Activated B cell treated with CpG ODN at 0.5 μM for 24 hours (primary cell): ENCODE results near the gene AP1AR. TPM values are rescaled to one million over a fixed set of nuclear protein-coding genes. Genes with fewer than 3 reads are reported as not detected.
"Not testable (repeated sequence)": the region's sequence is repeated elsewhere in the genome, so short reads cannot be mapped to it uniquely, and the experiment has no call there.

Source experiments
- ATAC-seq: fragments of 200-7000 bp; cut with Tn5 transposase; one replicate; pipeline ENCODE4 v1.10.0; 2021; ENCODE audit warnings: low read depth, mild to moderate bottlenecking, moderate library complexity
- CTCF ChIA-PET: fragments of 350-600 bp; sonication (Branson Sonifier 250); formaldehyde crosslinking; loops from one replicate; lab custom pipeline; 2021; ENCODE audit warnings: antibody characterized with exemption; lab: Charles Lee
- POLR2A ChIA-PET: fragments of 350-600 bp; sonication (Branson Sonifier 250); formaldehyde crosslinking; loops from one replicate; lab custom pipeline; 2021; ENCODE audit warnings: antibody characterized with exemption; lab: Charles Lee
- DNase-seq: peaks from one replicate; pipeline ENCODE4 v3.0.0; 2022
- H3K27ac Mint-ChIP-seq: one replicate; pipeline ENCODE4 v1.8.0; 2020; ENCODE audit warnings: mixed read lengths
- H3K27me3 Mint-ChIP-seq: one replicate; pipeline ENCODE4 v1.8.0; 2021; ENCODE audit warnings: mixed read lengths
- H3K36me3 Mint-ChIP-seq: one replicate; pipeline ENCODE4 v1.8.0; 2021; ENCODE audit warnings: low read depth, mixed read lengths
- H3K4me1 Mint-ChIP-seq: one replicate; pipeline ENCODE4 v1.8.0; 2021; ENCODE audit warnings: mixed read lengths
- H3K4me3 Mint-ChIP-seq: one replicate; pipeline ENCODE4 v1.8.0; 2020; ENCODE audit warnings: mild to moderate bottlenecking, mixed read lengths
- H3K9me3 Mint-ChIP-seq: one replicate; pipeline ENCODE4 v1.8.0; 2020; ENCODE audit warnings: mixed read lengths
- intact Hi-C: fragments of 100-400 bp; cut with micrococcal nuclease; formaldehyde crosslinking; loops from one replicate; pipeline ENCODE4 v1.15.1; 2024
- total RNA-seq: library from RNA; stranded (reverse); gene quantifications from 2 replicates; pipeline ENCODE4 v1.2.3, GENCODE V29; 2022
- TF ChIP-seq, protein P1 (sequence below): fragments of 200-600 bp; IDR thresholded peaks from one replicate; pipeline ENCODE4 v1.8.0; 2022; ENCODE audit warnings: antibody characterized with exemption, mild to moderate bottlenecking

The AP1AR gene
- total RNA-seq, 1 donor from 2014 or later: 24.3 TPM

DNA sequence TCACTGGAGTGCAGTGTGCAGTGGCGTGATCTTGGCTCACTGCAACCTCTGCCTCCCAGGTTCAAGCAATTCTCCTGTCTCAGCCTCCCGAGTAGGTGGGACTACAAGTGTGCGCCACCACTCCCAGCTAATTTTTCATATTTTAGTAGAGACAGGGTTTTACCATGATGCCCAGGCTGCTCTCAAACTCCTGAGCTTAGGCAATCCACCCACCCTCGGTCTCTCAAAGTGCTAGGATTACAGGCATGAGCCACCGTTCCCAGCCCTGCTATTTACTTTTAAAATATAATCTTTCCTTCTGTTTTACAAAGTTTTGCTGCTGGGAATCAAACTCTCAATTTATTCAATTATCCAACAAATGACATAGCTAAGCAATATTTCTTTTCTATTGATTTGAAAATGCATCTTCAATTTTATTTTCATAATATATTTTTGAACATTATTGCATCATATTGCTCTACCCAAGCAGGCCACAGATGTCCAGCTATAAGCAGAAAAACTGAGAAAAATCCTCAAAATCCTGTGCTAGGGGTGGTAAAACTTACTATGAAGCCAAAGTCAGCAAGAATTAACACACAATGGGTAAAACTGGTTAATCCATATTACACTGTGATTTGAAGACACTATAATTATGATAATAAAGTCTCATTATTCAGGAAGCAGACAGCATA lies 48.9 kb downstream of the AP1AR start:
- ATAC-seq (no peak), DNase-seq (no peak)
- Mint-ChIP-seq H3K36me3 (peaks cover 59% of the 10 kb centered on the region), H3K27ac (peak overlapping the region; percentile 82), H3K4me1 (peaks cover 81% of the 10 kb centered on the region), H3K4me3 (peak overlapping the region; percentile 80), H3K9me3 (peaks cover 4% of the 10 kb centered on the region), H3K27me3 (no peaks in the 10 kb centered on the region)
- POLR2A ChIA-PET: interaction anchor here (1.1 to 2.9 kb wide), 5 partner anchors 15 to 48 kb away, joined by 3 to 9 read pairs (median 4); partner anchors contain the start of gene ALPK1
- intact Hi-C loops: no loop called here
- TF ChIP-seq, protein P1, sequence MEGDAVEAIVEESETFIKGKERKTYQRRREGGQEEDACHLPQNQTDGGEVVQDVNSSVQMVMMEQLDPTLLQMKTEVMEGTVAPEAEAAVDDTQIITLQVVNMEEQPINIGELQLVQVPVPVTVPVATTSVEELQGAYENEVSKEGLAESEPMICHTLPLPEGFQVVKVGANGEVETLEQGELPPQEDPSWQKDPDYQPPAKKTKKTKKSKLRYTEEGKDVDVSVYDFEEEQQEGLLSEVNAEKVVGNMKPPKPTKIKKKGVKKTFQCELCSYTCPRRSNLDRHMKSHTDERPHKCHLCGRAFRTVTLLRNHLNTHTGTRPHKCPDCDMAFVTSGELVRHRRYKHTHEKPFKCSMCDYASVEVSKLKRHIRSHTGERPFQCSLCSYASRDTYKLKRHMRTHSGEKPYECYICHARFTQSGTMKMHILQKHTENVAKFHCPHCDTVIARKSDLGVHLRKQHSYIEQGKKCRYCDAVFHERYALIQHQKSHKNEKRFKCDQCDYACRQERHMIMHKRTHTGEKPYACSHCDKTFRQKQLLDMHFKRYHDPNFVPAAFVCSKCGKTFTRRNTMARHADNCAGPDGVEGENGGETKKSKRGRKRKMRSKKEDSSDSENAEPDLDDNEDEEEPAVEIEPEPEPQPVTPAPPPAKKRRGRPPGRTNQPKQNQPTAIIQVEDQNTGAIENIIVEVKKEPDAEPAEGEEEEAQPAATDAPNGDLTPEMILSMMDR: no peak
- CTCF ChIA-PET: interaction anchor here (0.6 to 2.0 kb wide), 8 partner anchors 13 to 253 kb away, joined by 3 to 7 read pairs (median 4); no protein-coding TSS in a partner anchor

DNA sequence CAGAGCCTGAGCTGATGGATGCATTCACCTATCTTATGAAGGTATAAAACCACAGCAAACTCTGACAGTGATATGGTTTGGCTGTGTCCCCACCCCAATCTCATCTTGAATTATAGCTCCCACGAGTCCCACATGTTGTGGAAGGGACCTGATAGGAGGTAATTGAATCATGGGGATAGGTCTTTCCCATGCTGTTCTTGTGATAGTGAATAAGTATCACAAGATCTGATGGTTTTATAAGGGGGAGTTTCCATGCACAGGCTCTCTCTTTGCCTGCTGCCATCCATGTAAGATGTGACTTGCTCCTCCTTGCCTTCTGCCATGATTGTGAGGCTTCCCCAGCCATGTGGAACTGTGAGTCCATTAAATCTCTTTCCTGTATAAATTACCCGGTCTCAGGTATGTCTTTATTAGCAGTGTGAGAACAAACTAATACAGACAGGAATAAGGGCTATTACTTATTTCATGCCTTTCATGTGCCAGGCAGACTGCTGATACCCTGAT lies 50.4 kb downstream of the AP1AR start:
- CTCF ChIA-PET: interaction anchor here (1.3 kb wide), 1 partner anchor 14 kb away, joined by 3 read pairs; no protein-coding TSS in a partner anchor
- H3K27ac Mint-ChIP-seq: peak overlapping the region; percentile 82
- H3K36me3 Mint-ChIP-seq: peaks cover 52% of the 10 kb centered on the region
- DNase-seq, ATAC-seq, H3K27me3 Mint-ChIP-seq, intact Hi-C loops, H3K9me3 Mint-ChIP-seq: not testable (repeated sequence)
- H3K4me1 Mint-ChIP-seq: peaks cover 87% of the 10 kb centered on the region
- POLR2A ChIA-PET: interaction anchor here (2.9 kb wide), 1 partner anchor 15 kb away, joined by 9 read pairs; the partner anchor contains the start of gene ALPK1
- H3K4me3 Mint-ChIP-seq: peak overlapping the region; percentile 28

DNA sequence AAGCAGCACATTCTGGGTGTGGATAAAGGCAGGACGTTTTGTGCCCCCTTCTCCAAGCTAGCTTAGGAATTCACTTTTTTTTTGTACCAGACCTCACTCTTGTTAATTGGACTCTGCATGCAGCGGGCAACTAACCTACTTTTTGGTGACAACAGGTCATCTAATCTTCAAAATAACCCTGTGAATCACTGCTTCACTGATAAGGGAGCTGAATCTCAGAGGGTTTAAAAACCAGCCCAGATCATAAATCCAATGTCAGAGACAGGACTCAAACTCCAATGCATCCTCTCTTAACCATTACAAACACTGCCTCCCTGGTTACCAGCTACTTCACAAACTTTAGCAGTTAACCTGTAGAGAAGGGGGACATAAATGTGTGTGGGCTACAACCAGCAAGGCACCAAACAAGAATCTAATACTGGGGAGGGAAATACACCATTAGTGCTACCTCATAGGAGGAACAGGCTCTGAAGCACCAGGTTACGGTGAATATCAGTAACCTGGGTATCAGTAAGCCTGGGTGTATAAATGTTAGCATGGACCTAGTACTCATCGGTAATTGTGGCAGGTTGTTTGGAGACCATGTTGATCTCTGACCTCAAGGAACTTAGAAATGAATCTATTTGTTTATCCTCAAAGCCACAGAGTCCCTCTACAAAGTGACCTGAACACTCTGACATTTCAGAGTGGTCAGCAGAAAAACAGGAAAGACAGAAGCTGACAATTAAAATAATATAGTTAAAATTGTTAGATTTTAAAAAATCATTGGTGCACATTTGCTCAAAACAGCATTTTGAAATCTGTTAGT lies 51.5 kb downstream of the AP1AR start:
- intact Hi-C loops: no loop called here
- H3K9me3 Mint-ChIP-seq: peaks cover 4% of the 10 kb centered on the region
- TF ChIP-seq, protein P1: no peak
- H3K36me3 Mint-ChIP-seq: peaks cover 41% of the 10 kb centered on the region
- H3K27ac Mint-ChIP-seq: peak overlapping the region; percentile 82
- H3K4me1 Mint-ChIP-seq: peaks cover 87% of the 10 kb centered on the region
- POLR2A ChIA-PET: interaction anchor here (0.5 to 3.2 kb wide), 3 partner anchors 14 to 62 kb away, joined by 3 to 27 read pairs (median 5); partner anchors contain the start of gene ALPK1
- DNase-seq (no peak), ATAC-seq (no peak)
- H3K4me3 Mint-ChIP-seq: peak overlapping the region; percentile 98
- CTCF ChIA-PET: interaction anchor here (1.3 kb wide), 1 partner anchor 16 kb away, joined by 3 read pairs; no protein-coding TSS in a partner anchor
- no peaks in the 10 kb centered on the region for H3K27me3 Mint-ChIP-seq

DNA sequence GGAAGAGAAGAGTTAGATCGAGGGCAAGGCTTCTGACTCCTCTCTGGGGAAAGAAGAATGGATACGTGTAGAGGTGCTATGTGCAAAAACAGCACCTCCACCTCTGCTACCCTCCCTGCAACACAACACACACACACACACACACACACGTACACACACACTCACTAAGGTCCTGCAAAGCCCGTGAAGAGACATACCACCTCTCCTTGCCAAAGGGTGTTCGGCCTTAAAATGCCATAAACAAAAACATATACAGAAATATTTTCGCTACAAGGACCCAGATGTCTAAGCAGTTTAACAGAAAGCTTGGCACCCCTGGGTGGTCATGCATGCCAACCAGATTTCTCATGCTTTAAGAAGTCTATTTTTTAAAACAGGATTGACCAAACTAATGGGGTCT lies 52.6 kb downstream of the AP1AR start:
- ChIA-PET CTCF (interaction anchor here (1.3 kb wide), 1 partner anchor 37 kb away, joined by 5 read pairs; no protein-coding TSS in a partner anchor), POLR2A (interaction anchor here (0.6 to 4.6 kb wide), 9 partner anchors 10 to 77 kb away, joined by 3 to 59 read pairs (median 4); partner anchors contain the start of genes ALPK1 and AP1AR)
- H3K27ac Mint-ChIP-seq: peak overlapping the region; percentile 98
- no peaks in the 10 kb centered on the region for H3K27me3 Mint-ChIP-seq
- intact Hi-C loops: loop anchor here (2.0 kb wide), 3 partner anchors 15 to 31 kb away; no protein-coding TSS in a partner anchor
- TF ChIP-seq, protein P1: no peak
- H3K4me3 Mint-ChIP-seq: peak overlapping the region; percentile 98
- DNase-seq (no peak), ATAC-seq (no peak)
- peaks cover 36% of the 10 kb centered on the region for H3K36me3 Mint-ChIP-seq
- H3K4me1 Mint-ChIP-seq: peaks cover 88% of the 10 kb centered on the region
- peaks cover 4% of the 10 kb centered on the region for H3K9me3 Mint-ChIP-seq
